ENCODE results near the gene E2F2. TPM values are rescaled to one million over a fixed set of nuclear protein-coding genes. Genes with fewer than 3 reads are reported as not detected.

The E2F2 gene
- total and polyA plus RNA-seq, 8 donors, result 3.2 to 5.8 (median 4.2) TPM

GRCh38 chr1:23553231-23554126 lies 22.4 kb upstream of the E2F2 start:
- DNase-seq, result no peak
- no peak overlapping the region for H3K4me3 ChIP-seq
- peaks cover 30 to 52% of the 10 kb centered on the region in 2 donors for H3K4me1 ChIP-seq

DNA sequence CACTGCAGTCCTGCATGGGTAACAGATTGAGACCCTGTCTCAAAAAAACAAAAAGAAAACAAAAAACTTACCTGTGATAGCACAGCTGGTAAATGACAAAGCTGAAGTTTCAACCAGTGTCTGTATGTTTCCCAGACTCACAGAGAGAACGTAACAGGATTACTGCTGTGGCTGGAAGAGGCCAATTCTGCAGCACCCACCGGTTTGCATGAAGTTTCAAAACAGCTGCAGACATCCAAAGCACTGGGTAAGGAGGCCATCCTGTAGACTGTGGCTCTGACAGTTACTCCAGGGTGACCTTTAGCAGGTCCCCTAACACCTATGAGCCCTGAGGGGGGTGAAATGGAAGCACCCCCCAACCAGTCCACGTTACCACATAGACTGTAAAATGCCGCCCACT lies 20.8 kb upstream of the E2F2 start:
- no peaks in the 10 kb centered on the region for H3K9me3 ChIP-seq
- TF ChIP-seq, protein P1, sequence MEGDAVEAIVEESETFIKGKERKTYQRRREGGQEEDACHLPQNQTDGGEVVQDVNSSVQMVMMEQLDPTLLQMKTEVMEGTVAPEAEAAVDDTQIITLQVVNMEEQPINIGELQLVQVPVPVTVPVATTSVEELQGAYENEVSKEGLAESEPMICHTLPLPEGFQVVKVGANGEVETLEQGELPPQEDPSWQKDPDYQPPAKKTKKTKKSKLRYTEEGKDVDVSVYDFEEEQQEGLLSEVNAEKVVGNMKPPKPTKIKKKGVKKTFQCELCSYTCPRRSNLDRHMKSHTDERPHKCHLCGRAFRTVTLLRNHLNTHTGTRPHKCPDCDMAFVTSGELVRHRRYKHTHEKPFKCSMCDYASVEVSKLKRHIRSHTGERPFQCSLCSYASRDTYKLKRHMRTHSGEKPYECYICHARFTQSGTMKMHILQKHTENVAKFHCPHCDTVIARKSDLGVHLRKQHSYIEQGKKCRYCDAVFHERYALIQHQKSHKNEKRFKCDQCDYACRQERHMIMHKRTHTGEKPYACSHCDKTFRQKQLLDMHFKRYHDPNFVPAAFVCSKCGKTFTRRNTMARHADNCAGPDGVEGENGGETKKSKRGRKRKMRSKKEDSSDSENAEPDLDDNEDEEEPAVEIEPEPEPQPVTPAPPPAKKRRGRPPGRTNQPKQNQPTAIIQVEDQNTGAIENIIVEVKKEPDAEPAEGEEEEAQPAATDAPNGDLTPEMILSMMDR (IDR thresholded peaks at IDR 0.05), result no peak
- H3K36me3 ChIP-seq, result no peaks in the 10 kb centered on the region
- no peak for ATAC-seq
- peaks cover 27 to 47% of the 10 kb centered on the region in 2 donors for H3K4me1 ChIP-seq
- peak overlapping the region in 1 of 2 donors; percentile 96 for H3K27ac ChIP-seq
- peaks cover 0 to 37% of the 10 kb centered on the region in 2 donors for H3K27me3 ChIP-seq
- DNase-seq, result no peak
- no peak overlapping the region for H3K4me3 ChIP-seq
- intact Hi-C loops (cut with DNase I), result no loop called here

More at GRCh38 chr1:23553231-23554126, 22.4 kb upstream of the E2F2 start:
- TF ChIP-seq, protein P1 (IDR thresholded peaks at IDR 0.05), result no peak
- intact Hi-C loops (cut with DNase I), result no loop called here
- Histone ChIP-seq H3K9me3 (no peaks in the 10 kb centered on the region), H3K27me3 (peaks cover 0 to 54% of the 10 kb centered on the region in 2 donors), H3K36me3 (peaks cover 0 to 3% of the 10 kb centered on the region in 2 donors), H3K27ac (peak overlapping the region; percentile 86 to 96)
- no peak for ATAC-seq

DNA sequence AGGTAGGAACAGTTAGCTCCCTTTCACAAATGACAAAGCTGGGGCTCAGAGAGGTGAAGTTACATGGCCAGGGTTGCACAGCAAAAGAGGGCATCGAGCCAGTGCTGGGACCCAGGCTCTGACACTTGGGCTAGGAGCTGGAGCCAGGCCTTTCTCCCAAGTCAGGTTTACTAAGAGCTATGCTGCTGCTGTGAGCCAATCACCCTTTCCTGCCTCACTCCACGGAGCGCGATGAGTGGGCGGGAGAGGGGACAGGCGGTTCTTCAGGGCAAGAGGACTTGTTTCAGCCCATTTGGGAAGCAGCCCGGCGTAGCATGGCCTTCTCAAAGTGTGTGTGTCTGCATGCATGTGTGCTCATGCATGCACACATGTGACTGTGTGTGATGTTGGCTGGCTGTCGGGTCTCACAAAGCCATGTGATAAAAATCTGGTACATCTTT lies 17.7 kb upstream of the E2F2 start:
- no peaks in the 10 kb centered on the region for H3K36me3 ChIP-seq
- peaks cover 20 to 27% of the 10 kb centered on the region in 2 donors for H3K4me1 ChIP-seq
- H3K9me3 ChIP-seq, result no peaks in the 10 kb centered on the region
- H3K4me3 ChIP-seq, result no peak overlapping the region
- ATAC-seq (peak; percentile 6), DNase-seq (peak in 1 of 4 donors; percentile 63)
- TF ChIP-seq, protein P1 (IDR thresholded peaks at IDR 0.05), result no peak
- H3K27me3 ChIP-seq, result peaks cover 0 to 8% of the 10 kb centered on the region in 2 donors
- H3K27ac ChIP-seq, result peak overlapping the region; percentile 10 to 65
- intact Hi-C loops (cut with DNase I), result loop anchor here in 1 of 2 donors (10.0 kb wide), 1 partner anchor 86 kb away; no protein-coding TSS in a partner anchor

- H3K4me3 ChIP-seq, result no peak overlapping the region
- TF ChIP-seq, protein P1 (IDR thresholded peaks at IDR 0.05), result no peak
- no peaks in the 10 kb centered on the region for H3K9me3 ChIP-seq
- H3K4me1 ChIP-seq, result peaks cover 20 to 24% of the 10 kb centered on the region in 2 donors
- no peaks in the 10 kb centered on the region for H3K36me3 ChIP-seq
- intact Hi-C loops (cut with DNase I), result loop anchor here in 1 of 2 donors (10.0 kb wide), 1 partner anchor 88 kb away; no protein-coding TSS in a partner anchor
- peak overlapping the region in 1 of 2 donors; percentile 20 for H3K27ac ChIP-seq
- no peak for ATAC-seq
- DNase-seq, result no peak
- H3K27me3 ChIP-seq, result no peaks in the 10 kb centered on the region
These were observed 16.0 kb upstream of the E2F2 start for GRCh38 chr1:23546897-23547584.

Data from left lung (tissue), 10 donors.